Lung (tissue), 12 donors: Measurements from ENCODE around the gene ZBTB38. TPM values are rescaled to one million over a fixed set of nuclear protein-coding genes. Genes with fewer than 3 reads are reported as not detected.

Experiments used
- ATAC-seq: fragments of 200-7000 bp; cut with Tn5 transposase; one replicate; pipeline ENCODE4 v1.9.1; 2020; ENCODE audit warnings: moderate number of reproducible peaks; ENCODE audit not compliant: insufficient read depth, low FRiP score
- DNase-seq, 3 donors: peaks; one replicate each; pipeline ENCODE4 v3.0.0-alpha.2; 2013 to 2017
- H3K27ac ChIP-seq, 2 donors: one replicate each; pipeline ENCODE4 v1.5.1; 2013; ENCODE audit warnings: mild to moderate bottlenecking in 2 of 2, moderate library complexity in 2 of 2, control low read depth in 1 of 2, inconsistent platforms in 1 of 2, low read depth in 1 of 2, low read length in 1 of 2
- H3K27me3 ChIP-seq, 3 donors: one replicate each; pipeline ENCODE4 v1.5.1; 2013; ENCODE audit warnings: low read length in 2 of 3; ENCODE audit not compliant: control insufficient read depth in 3 of 3, insufficient read depth in 3 of 3
- H3K36me3 ChIP-seq, 4 donors: one replicate each; pipeline ENCODE4 v1.5.1; 2013; ENCODE audit warnings: low read length in 4 of 4, mild to moderate bottlenecking in 1 of 4, moderate library complexity in 1 of 4; ENCODE audit not compliant: control insufficient read depth in 4 of 4, insufficient read depth in 4 of 4
- H3K4me1 ChIP-seq, 5 donors: one replicate each; pipeline ENCODE4 v1.5.1; 2013; ENCODE audit warnings: low read length in 5 of 5, mild to moderate bottlenecking in 2 of 5, moderate library complexity in 1 of 5; ENCODE audit not compliant: control insufficient read depth in 5 of 5, insufficient read depth in 5 of 5
- H3K4me3 ChIP-seq: one replicate; pipeline ENCODE4 v1.5.1; 2013; ENCODE audit warnings: mild to moderate bottlenecking, control low read depth, moderate library complexity
- H3K9ac ChIP-seq, 2 donors: one replicate each; pipeline ENCODE4 v1.5.1; 2013; ENCODE audit warnings: low read length in 2 of 2, control low read depth in 1 of 2; ENCODE audit not compliant: insufficient read depth in 1 of 2
- H3K9me3 ChIP-seq, 4 donors: one replicate each; pipeline ENCODE4 v1.5.1; 2013; ENCODE audit warnings: low read length in 3 of 4, mild to moderate bottlenecking in 1 of 4, moderate library complexity in 1 of 4; ENCODE audit not compliant: control insufficient read depth in 4 of 4, insufficient read depth in 3 of 4
- CTCF ChIP-seq: IDR thresholded peaks from 2 replicates; pipeline ENCODE4 v1.5.1; 2012; ENCODE audit warnings: mild to moderate bottlenecking; ENCODE audit errors: control extremely low read depth, extremely low read depth
- WGBS, 2 donors: extraction: QIAGEN DNeasy Blood & Tissue Kit; methylation state at CpG; one replicate each; pipeline ENCODE4 v1.1.7; 2013; 5-methylcytosine and 5-hydroxymethylcytosine counted together
- polyA plus RNA-seq, 2 donors: library from polyadenylated mRNA; stranded (reverse); fragments of 200-250 nt; gene quantifications; one replicate each; pipeline ENCODE4 v1.2.1, GENCODE V29; 2013
- total RNA-seq, 2 donors: library from RNA; depleted of rRNA in 1 of 2; stranded (reverse); fragments of >200 nt in 1 of 2; gene quantifications; one replicate each; pipeline ENCODE4 v1.2.1, GENCODE V29; 2014 to 2021
- donor health status: control.
- donor health status: control.
- donor health status: Bipolar disorder and iron deficiency.
- donor health status: healthy.
- donor health status: DM: yes; HTN: yes; CAD: no.

The ZBTB38 gene
- total and polyA plus RNA-seq, 4 donors = 9.3 to 111 (median 53.5) TPM

GRCh38 chr3:141390747-141391146 is 22.4 kb downstream of the ZBTB38 start:
- no peak for TF ChIP-seq CTCF
- DNase-seq = no peak
- H3K4me1 ChIP-seq = peaks cover 2 to 65% (median 14%) of the 10 kb centered on the region in 5 donors
- 86 to 92% methylated on average over 5 of the region's 5 CpGs for WGBS, 2 donors
- H3K9me3 ChIP-seq = no peaks in the 10 kb centered on the region
- no peak for ATAC-seq
- no peak overlapping the region for H3K27ac ChIP-seq
- H3K9ac ChIP-seq = no peak overlapping the region
- H3K4me3 ChIP-seq = no peak overlapping the region
- H3K27me3 ChIP-seq = no peaks in the 10 kb centered on the region
- peaks cover 1 to 24% (median 3%) of the 10 kb centered on the region in 4 donors for H3K36me3 ChIP-seq

- H3K27ac ChIP-seq = peak overlapping the region in 1 of 2 donors; percentile 82
- no peak for TF ChIP-seq CTCF
- H3K36me3 ChIP-seq = peaks cover 3 to 28% (median 8%) of the 10 kb centered on the region in 4 donors
- H3K9ac ChIP-seq = no peak overlapping the region
- peak; percentile 52 to 80 (median 60) for DNase-seq
- no peaks in the 10 kb centered on the region for H3K9me3 ChIP-seq
- no peak overlapping the region for H3K4me3 ChIP-seq
- WGBS, 2 donors = 71 to 90% methylated on average over 4 of the region's 4 CpGs
- no peaks in the 10 kb centered on the region for H3K27me3 ChIP-seq
- peaks cover 2 to 58% (median 12%) of the 10 kb centered on the region in 5 donors for H3K4me1 ChIP-seq
- ATAC-seq = no peak
These were observed 23.1 kb downstream of the ZBTB38 start for GRCh38 chr3:141391298-141391990.

GRCh38 chr3:141391991-141392316 is 23.6 kb downstream of the ZBTB38 start:
- no peak overlapping the region for H3K27ac ChIP-seq
- peaks cover 1 to 28% (median 14%) of the 10 kb centered on the region in 4 donors for H3K36me3 ChIP-seq
- H3K4me1 ChIP-seq = peaks cover 2 to 54% (median 12%) of the 10 kb centered on the region in 5 donors
- H3K27me3 ChIP-seq = no peaks in the 10 kb centered on the region
- no peak overlapping the region for H3K9ac ChIP-seq
- ATAC-seq (no peak), DNase-seq (peak; percentile 53 to 72 (median 55))
- 60 to 83% methylated on average over 4 of the region's 4 CpGs for WGBS, 2 donors
- H3K4me3 ChIP-seq = no peak overlapping the region
- no peak for TF ChIP-seq CTCF
- H3K9me3 ChIP-seq = peaks cover 0 to 5% (median under 1%) of the 10 kb centered on the region in 4 donors
